C4-2B (cell line): ENCODE measurements around the gene PPTC7.
"Not testable (repeated sequence)": the region's sequence is repeated elsewhere in the genome, so short reads cannot be mapped to it uniquely, and the experiment has no call there.

Source experiments
- H3K27ac ChIP-seq: fragments of 450-650 bp; 2 replicates; pipeline ENCODE4 v1.5.1; 2017
- CTCF ChIP-seq: fragments of 450-650 bp; conservative IDR thresholded peaks from 2 replicates; pipeline ENCODE4 v1.5.1; 2017; ENCODE audit warnings: mild to moderate bottlenecking
- ZFX ChIP-seq: fragments of 450-650 bp; IDR thresholded peaks from 2 replicates; pipeline ENCODE4 v1.6.1; 2017

Gene PPTC7

GRCh38 chr12:110561471-110562201 is 21.5 kb downstream of the PPTC7 start:
- no peak for TF ChIP-seq CTCF
- TF ChIP-seq ZFX = no peak
- H3K27ac ChIP-seq = no peak overlapping the region

GRCh38 chr12:110560946-110561345 is 22.2 kb downstream of the PPTC7 start:
- TF ChIP-seq ZFX = no peak

GRCh38 chr12:110560048-110560447 is 23.1 kb downstream of the PPTC7 start:
- no peak overlapping the region for H3K27ac ChIP-seq

More at GRCh38 chr12:110560946-110561345, 22.2 kb downstream of the PPTC7 start:
- H3K27ac ChIP-seq = no peak overlapping the region

GRCh38 chr12:110558945-110559344 is 24.2 kb downstream of the PPTC7 start:
- H3K27ac ChIP-seq = not testable (repeated sequence)

More at GRCh38 chr12:110560048-110560447, 23.1 kb downstream of the PPTC7 start:
- TF ChIP-seq CTCF (no peak), ZFX (no peak)

GRCh38 chr12:110557300-110557699 is 25.8 kb downstream of the PPTC7 start:
- no peak for TF ChIP-seq CTCF
- TF ChIP-seq ZFX = no peak
- no peak overlapping the region for H3K27ac ChIP-seq

GRCh38 chr12:110556705-110557104 is 26.4 kb downstream of the PPTC7 start:
- no peak for TF ChIP-seq ZFX
- TF ChIP-seq CTCF = no peak
- H3K27ac ChIP-seq = no peak overlapping the region

- TF ChIP-seq ZFX (no peak), CTCF (no peak)
- no peak overlapping the region for H3K27ac ChIP-seq
Measured at GRCh38 chr12:110555577-110556406, 27.3 kb downstream of the PPTC7 start.

- no peak overlapping the region for H3K27ac ChIP-seq
- no peak for TF ChIP-seq CTCF
- no peak for TF ChIP-seq ZFX
Measured at GRCh38 chr12:110554184-110554583, 28.9 kb downstream of the PPTC7 start.
